Muscle layer of duodenum (tissue), 2 donors: ENCODE results near the gene ACER2.
"Not testable (repeated sequence)": the region's sequence is repeated elsewhere in the genome, so short reads cannot be mapped to it uniquely, and the experiment has no call there.

ENCODE experiments used
- H3K27ac ChIP-seq: one replicate; pipeline ENCODE4 v1.7.0; 2013; ENCODE audit warnings: mild to moderate bottlenecking, low read length
- H3K27me3 ChIP-seq: one replicate; pipeline ENCODE4 v1.7.0; 2013; ENCODE audit warnings: low read depth, mild to moderate bottlenecking, control low read depth, low read length
- H3K36me3 ChIP-seq, 2 donors: one replicate each; pipeline ENCODE4 v1.7.0; 2013; ENCODE audit warnings: low read length in 2 of 2, control low read depth in 1 of 2, mild to moderate bottlenecking in 1 of 2; ENCODE audit not compliant: insufficient read depth in 2 of 2, control insufficient read depth in 1 of 2
- H3K4me1 ChIP-seq, 2 donors: one replicate each; pipeline ENCODE4 v1.7.0; 2013; ENCODE audit warnings: low read length in 2 of 2, mild to moderate bottlenecking in 2 of 2, control low read depth in 1 of 2, moderate library complexity in 1 of 2; ENCODE audit not compliant: insufficient read depth in 2 of 2, control insufficient read depth in 1 of 2
- H3K4me3 ChIP-seq, 2 donors: one replicate each; pipeline ENCODE4 v1.7.0; 2013; ENCODE audit warnings: low read length in 2 of 2, low read depth in 1 of 2, mild to moderate bottlenecking in 1 of 2
- H3K9me3 ChIP-seq, 2 donors: one replicate each; pipeline ENCODE4 v1.7.0; 2013; ENCODE audit warnings: low read length in 2 of 2, control low read depth in 1 of 2, mild to moderate bottlenecking in 1 of 2; ENCODE audit not compliant: control insufficient read depth in 1 of 2
- donor health status: healthy.

ACER2 gene

DNA sequence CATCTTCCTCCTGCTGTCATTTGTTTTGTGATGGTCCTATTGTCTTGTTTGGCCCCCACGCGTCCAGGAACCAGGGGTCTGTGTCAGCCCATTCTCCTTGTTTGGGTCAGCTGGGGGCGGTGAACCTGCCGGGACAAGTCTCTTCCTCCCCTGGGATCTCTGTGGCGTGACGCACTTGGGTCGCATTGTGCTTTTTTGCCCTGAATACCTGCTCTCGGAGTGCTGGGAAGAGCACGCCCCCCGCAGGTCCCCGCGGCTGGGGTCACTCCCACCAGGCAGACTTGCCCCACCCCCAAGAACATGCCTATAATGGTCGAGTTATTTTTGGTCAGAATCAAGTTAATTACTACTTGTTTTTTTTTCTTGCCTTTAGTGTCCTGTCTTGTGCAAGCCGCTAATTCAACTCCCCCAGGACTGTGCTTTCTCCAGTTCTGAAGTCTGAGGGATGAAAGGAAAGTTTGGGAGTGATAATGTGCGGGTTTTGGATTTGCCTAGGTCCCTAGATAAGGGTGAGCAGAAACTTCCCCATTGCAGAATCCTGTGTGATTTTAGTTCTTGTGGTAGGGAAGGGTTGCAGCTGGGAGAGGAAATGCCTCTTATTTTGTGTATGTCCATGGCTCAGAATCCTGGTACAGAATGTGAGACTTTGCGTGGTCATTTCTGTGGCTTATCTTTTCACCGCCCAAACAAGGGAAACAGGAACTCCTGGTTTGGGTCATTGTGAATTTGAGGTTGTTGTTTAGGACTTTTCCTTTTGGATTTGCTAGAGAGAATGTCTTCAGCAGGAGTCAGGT lies 789 bp downstream of the ACER2 start:
- Histone ChIP-seq H3K9me3 (no peaks in the 10 kb centered on the region), H3K4me3 (peak overlapping the region; percentile 72 to 91), H3K4me1 (peaks cover 0 to 6% of the 10 kb centered on the region in 2 donors), H3K27me3 (no peaks in the 10 kb centered on the region), H3K27ac (peak overlapping the region; percentile 73), H3K36me3 (no peaks in the 10 kb centered on the region)

DNA sequence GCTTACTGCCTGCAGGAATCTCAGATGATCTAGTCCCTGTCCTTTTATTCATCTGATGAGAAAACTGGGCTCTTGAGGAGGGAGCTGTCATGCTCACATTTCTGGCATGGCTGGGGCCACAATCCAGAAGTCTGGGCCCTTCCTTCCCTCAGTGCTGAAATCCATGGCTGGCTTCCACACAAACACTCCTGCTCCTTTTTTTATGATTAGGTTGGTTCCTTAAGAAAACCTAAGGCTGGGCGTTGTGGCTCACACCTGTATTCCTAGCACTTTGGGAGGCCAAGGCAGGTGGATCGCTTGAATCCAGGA lies 1.3 kb downstream of the ACER2 start:
- H3K4me1 ChIP-seq = peaks cover 0 to 6% of the 10 kb centered on the region in 2 donors
- H3K27me3 ChIP-seq = no peaks in the 10 kb centered on the region
- peak overlapping the region; percentile 72 to 91 for H3K4me3 ChIP-seq
- no peaks in the 10 kb centered on the region for H3K36me3 ChIP-seq
- H3K9me3 ChIP-seq = no peaks in the 10 kb centered on the region
- no peak overlapping the region for H3K27ac ChIP-seq

DNA sequence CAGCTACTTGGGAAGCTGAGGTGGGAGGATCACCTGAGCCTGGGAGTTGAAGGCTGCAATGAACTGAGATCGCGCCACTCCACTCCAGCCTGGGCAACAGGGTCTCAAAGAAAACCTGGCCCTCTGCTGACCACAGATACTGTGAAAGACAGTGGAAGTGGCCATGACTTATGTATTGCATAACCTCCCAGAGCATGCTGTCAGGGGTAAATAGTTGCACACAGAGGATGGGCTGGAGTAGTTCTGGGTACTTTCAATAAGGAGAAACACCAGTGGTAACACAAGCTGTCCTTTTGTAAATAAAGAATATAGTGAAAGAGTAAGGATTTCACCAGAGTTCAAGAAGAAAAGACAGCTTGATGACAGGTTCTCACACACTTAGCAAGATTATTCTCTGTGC lies 1.8 kb downstream of the ACER2 start:
- no peak overlapping the region for H3K4me3 ChIP-seq
- H3K27me3 ChIP-seq = no peaks in the 10 kb centered on the region
- H3K9me3 ChIP-seq = no peaks in the 10 kb centered on the region
- no peaks in the 10 kb centered on the region for H3K36me3 ChIP-seq
- no peak overlapping the region for H3K27ac ChIP-seq
- H3K4me1 ChIP-seq = peaks cover 0 to 6% of the 10 kb centered on the region in 2 donors

DNA sequence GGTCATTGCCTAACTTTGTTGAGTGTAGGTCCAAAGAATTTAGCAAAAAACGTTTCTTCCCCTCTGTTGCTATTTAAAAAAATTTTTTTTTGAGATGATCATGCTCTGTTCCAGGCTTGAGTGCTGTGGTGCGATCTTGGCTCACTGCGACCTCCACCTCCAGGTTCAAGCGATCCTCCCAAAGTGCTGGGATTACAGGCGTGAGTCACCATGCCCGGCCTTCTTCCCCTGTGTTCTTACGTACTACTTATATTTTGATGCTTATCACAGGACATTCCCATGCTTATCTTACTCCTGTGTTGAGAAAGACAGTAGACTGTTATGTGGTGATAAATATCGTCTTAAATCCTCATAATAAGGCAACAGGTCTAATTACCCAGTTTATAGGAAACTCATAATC lies 2.5 kb downstream of the ACER2 start:
- peaks cover 0 to 6% of the 10 kb centered on the region in 2 donors for H3K4me1 ChIP-seq
- H3K27me3 ChIP-seq = no peaks in the 10 kb centered on the region
- H3K4me3 ChIP-seq = no peak overlapping the region
- H3K9me3 ChIP-seq = no peaks in the 10 kb centered on the region
- H3K27ac ChIP-seq = no peak overlapping the region
- H3K36me3 ChIP-seq = no peaks in the 10 kb centered on the region

DNA sequence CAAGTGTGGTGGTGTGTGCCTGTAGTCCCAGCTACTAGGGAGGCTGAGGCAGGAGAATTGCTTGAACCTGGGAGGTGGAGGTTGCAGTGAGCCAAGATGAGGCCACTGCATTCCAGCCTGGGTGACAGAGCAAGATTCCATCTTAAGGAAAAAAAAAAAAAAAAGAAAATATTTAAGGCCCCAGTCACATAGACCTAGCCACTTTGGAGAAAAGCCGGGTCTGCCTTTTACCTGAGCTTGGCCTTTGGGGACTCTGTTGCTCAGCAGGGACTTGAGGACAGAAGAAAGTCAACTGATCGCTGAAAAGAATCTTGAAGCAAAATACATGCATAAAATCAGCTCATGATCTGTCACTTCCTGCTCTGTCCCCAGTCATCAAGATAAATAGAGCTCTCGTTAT lies 4.6 kb downstream of the ACER2 start:
- not testable (repeated sequence) for H3K4me3 ChIP-seq, H3K36me3 ChIP-seq, H3K4me1 ChIP-seq, H3K9me3 ChIP-seq, H3K27me3 ChIP-seq, H3K27ac ChIP-seq

DNA sequence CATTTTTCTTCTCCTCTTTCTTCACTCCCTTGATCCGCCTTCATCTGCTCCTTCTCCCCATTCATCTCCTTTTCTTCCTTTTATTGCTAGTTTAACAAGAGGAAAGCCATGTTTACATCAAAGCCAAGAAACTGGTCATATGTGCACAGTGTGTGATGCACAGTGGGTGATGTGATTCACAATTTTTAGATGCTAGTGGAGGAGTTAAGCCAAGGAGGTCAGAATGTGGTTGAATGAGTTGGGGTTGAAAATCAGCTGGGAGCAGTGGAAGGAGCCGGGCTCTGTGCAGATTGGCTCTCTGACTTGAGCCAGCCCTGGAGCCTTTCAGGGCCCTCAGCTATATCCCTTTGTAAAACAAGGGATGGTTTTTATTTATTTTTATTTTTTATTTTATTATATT lies 7.3 kb downstream of the ACER2 start:
- no peak overlapping the region for H3K27ac ChIP-seq
- H3K9me3 ChIP-seq = no peaks in the 10 kb centered on the region
- H3K27me3 ChIP-seq = no peaks in the 10 kb centered on the region
- H3K4me3 ChIP-seq = no peak overlapping the region
- H3K36me3 ChIP-seq = no peaks in the 10 kb centered on the region
- H3K4me1 ChIP-seq = no peaks in the 10 kb centered on the region

DNA sequence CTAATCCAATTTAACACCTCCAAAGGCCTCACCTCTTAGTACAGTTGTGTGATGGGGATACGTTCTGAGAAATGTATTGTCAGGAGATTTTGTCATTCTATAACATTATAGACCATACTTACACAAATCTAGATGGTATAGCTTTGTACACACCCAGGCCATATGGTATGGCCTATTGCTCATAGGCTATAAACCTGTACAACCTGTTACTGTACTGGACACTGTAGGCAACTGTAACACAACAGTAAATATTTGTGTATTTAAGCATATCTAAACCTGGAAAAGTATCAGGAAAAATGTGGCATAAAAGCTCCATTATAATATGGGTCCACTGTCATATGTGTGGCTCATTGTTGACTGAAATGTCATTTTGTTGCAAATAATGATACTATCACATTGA lies 12.1 kb downstream of the ACER2 start:
- Histone ChIP-seq H3K9me3 (no peaks in the 10 kb centered on the region), H3K27me3 (no peaks in the 10 kb centered on the region), H3K4me1 (no peaks in the 10 kb centered on the region), H3K36me3 (peaks cover 10 to 12% of the 10 kb centered on the region in 2 donors), H3K4me3 (no peak overlapping the region), H3K27ac (no peak overlapping the region)

DNA sequence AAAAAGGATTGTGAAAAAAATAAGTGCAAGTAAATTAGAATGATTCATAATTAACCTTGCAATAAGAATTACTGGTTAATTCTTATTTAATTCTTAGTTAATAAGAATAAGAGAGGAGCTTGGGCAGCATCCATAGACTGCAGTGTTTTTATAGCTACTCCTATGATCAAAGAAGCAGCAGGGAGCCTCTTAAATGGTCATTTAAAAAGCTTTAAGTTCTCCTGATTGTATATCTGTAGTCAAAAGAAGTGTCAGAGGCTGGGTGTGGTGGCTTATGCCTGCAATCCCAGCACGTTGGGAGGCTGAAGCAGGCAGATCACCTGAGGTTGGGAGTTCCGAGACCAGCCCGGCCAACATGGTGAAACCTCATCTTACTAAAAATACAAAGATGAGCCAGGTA lies 14.4 kb downstream of the ACER2 start:
- Histone ChIP-seq H3K27ac (no peak overlapping the region), H3K9me3 (no peaks in the 10 kb centered on the region), H3K4me3 (no peak overlapping the region), H3K36me3 (peaks cover 12 to 14% of the 10 kb centered on the region in 2 donors), H3K4me1 (no peaks in the 10 kb centered on the region), H3K27me3 (no peaks in the 10 kb centered on the region)

DNA sequence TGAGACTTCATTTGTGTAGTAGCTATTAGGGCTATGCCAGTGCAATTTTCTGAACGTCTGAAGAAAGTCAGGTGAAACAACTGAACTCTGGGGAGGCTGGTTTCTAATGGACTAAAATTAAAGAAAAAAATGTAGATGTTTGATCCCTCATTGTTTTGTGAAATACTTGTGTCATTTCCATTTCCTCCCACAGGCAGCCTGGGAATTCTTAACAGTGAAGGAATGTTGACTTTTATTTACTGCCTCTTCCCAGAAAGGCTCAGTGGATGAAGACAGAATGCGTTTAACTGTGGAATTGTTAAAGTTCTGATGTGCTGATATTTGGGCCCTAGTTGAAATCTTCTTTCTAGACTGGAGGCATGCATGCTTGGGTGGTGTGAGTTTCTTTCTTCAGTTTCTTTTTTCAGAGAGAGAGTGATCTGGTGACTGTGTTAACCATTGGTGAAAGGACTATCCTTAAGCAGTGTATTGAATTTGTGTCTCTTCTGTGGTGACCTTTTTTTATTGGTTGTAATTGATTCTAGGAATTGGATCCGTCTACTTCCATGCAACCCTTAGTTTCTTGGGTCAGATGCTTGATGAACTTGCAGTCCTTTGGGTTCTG lies 15.5 kb downstream of the ACER2 start:
- H3K27ac ChIP-seq = no peak overlapping the region
- no peaks in the 10 kb centered on the region for H3K27me3 ChIP-seq
- no peak overlapping the region for H3K4me3 ChIP-seq
- H3K36me3 ChIP-seq = peaks cover 12 to 14% of the 10 kb centered on the region in 2 donors
- H3K9me3 ChIP-seq = no peaks in the 10 kb centered on the region
- no peaks in the 10 kb centered on the region for H3K4me1 ChIP-seq

DNA sequence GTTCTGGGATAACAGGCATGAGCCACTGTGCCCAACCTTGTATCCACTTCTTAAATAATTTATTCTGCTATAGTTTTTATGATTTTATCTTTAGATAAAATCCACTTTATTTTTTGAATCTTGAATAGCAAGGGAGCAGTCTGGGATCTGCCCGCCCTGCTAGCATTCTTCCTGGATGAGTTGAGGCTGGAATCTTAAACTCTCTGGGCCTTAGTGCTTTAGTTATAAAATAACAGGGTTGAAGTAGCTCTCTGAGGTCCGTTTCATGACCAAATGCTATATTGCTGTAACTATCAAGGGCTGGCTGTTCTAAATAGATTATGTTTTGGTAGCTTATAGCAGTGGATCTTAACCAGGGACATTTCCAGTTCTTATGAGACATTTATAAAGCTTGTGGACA lies 20.8 kb downstream of the ACER2 start:
- H3K27ac ChIP-seq = no peak overlapping the region
- no peaks in the 10 kb centered on the region for H3K27me3 ChIP-seq
- peaks cover 11 to 17% of the 10 kb centered on the region in 2 donors for H3K36me3 ChIP-seq
- no peaks in the 10 kb centered on the region for H3K9me3 ChIP-seq
- no peak overlapping the region for H3K4me3 ChIP-seq
- H3K4me1 ChIP-seq = no peaks in the 10 kb centered on the region

DNA sequence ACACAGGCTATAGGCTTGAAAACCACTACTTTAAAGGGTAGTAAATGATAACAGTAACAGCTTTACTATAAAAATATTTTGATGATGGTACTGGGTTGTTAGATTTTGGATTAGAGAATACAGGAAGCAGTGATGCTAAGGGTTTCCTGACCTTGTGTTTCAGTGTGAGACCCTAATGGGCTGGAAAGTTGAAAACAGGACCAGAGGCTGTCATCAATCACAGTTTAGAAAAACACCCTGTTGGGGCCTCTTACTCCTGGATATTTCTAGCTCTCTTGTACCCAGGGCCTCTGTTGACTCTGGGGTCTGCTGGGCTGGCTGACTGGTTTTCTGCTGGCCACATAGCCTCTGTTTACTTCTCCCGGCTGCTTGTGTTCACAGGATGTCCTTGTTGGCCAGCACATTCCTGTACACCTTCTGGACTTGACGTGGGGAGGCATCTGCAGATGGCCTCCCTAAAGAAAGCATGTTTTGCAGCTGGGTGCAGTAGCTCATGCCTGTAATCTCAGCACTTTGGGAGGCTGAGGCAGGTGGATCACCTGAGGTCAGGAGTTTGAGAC lies 21.5 kb downstream of the ACER2 start:
- H3K4me3 ChIP-seq = no peak overlapping the region
- H3K4me1 ChIP-seq = no peaks in the 10 kb centered on the region
- H3K27me3 ChIP-seq = no peaks in the 10 kb centered on the region
- H3K27ac ChIP-seq = no peak overlapping the region
- H3K36me3 ChIP-seq = peaks cover 5 to 11% of the 10 kb centered on the region in 2 donors
- H3K9me3 ChIP-seq = no peaks in the 10 kb centered on the region
